HG03060 (cell line): ENCODE results near the gene WWTR1.

ENCODE experiments used
- ATAC-seq: cut with Tn5 transposase; IDR thresholded peaks from one replicate; pipeline ENCODE4 v1.9.1; 2021; ENCODE audit warnings: low read depth, moderate number of reproducible peaks; ENCODE audit not compliant: unreplicated experiment

Gene WWTR1

DNA sequence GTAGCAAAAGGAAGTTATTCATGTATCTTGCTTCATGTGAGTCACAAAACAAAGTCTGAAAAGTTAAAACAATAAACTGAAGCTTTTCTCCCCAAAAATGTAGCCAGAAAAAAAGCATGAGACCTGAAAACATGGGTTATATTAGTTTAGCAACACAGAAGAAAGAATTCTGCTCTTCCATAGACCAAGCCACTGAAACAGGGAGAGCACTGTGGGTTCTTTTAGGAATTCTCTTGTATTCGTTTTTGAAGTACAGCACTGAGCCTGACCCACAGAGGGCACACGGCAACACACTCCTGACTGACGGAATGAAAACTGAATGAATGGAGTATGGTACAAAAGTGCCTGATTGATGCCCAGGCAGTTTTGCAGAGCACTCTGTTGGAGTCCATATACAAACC lies 116.7 kb downstream of the WWTR1 start:
- ATAC-seq: no peak

DNA sequence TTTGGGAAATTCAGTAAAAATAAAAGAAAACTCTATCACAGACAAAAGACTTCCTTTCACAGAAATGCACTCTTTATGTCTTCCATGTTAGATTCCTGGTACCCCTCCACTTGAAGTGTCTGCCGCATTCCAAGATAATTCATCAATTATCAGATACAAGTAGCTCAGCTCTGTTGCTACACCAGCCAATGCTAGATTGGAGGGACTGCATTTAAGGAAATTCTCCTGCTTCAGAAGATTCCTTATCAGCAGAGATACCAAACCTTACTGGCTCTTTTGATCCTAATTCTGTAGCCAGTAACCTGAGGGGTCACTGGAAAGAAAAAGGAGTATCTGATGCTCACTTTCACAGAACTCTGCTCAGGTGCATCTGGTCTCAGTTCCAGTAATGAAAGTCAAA lies 119.5 kb downstream of the WWTR1 start:
- no peak for ATAC-seq

DNA sequence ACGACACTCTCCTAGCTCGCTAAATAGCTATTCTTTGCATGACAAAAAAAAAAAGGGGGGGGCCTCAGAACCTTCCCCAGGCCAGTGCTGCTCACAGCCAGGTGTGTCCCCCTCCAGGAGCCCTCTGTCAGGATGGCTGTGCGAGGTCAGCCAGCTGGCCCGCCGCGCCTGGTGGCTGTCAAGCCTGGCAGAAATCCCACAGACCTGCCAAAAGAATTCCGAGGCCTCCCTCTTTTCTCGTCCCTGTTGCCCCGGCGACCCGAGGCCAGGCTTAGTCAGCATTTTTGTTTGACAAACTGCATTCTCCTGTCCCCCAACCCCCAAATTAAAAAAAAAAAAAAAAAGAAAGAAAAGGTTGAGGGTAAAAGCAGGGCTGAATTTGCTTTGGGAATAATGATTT lies 121.4 kb downstream of the WWTR1 start:
- no peak for ATAC-seq

DNA sequence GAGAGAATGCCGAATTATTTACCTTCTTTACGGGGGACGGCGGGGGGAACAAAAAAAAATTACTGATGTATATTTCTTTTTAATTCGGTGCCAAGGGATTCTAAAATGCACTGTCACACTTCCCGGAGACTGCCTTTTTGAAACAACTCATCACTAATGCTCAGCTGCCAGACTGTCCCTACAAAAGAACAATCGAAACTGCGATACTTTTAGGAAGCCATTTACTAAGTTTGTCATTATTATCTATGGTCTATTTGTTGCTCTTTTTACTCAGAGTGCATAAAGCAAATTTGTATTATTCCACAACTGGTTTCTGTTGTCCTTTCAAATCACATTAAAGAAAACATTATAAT lies 122.5 kb downstream of the WWTR1 start:
- ATAC-seq: no peak

DNA sequence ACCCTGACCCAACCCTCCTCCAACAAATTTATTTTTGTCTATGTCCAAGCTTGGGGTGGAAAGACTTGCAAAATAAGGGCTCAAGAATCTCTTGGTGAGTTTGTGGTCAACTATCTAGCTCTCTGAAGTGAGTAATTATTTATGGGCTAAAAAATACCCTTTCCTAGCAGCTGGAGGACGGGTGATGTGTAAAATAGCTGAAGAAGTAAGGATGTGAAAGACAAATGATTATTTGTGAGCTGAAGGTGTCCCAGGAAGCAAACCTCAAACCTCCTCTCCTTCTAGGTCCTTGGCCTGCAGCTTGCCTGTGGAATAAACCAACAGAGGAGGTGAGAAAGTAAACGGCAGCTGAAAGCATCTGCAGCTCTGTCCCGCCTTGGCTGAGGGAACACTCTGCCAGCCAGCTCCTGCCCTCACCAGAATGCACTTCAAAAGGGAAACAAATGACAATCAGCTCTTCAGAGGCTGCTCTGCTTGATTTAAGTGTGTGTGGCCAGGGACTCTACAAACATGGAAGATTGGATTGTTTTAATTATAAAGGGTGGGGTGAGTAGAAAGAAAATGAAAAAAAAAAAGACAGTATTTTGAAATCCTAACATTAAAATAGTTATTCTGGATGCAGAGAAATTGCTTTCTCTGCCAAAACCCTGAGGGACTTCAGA lies 123.0 kb downstream of the WWTR1 start:
- ATAC-seq: no peak

DNA sequence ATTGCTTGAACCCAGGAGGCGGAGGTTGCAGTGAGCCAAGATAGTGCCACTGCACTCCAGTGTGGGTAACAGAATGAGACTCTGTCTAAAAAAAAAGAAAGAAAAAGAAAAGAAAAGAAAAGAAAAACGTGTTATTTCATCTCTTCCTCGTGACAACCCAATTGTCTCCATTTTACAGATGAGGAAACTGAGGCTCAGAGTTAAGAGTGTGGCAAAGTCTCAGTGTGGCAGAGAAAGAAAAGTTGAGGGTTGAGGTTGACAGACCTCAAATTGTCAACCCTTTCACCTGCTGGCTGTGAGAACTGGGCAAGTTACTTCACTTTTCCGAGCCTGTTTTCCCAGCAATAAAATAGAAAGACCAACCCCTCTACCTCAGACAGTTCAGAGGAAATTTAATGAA lies 123.7 kb downstream of the WWTR1 start:
- ATAC-seq: no peak

DNA sequence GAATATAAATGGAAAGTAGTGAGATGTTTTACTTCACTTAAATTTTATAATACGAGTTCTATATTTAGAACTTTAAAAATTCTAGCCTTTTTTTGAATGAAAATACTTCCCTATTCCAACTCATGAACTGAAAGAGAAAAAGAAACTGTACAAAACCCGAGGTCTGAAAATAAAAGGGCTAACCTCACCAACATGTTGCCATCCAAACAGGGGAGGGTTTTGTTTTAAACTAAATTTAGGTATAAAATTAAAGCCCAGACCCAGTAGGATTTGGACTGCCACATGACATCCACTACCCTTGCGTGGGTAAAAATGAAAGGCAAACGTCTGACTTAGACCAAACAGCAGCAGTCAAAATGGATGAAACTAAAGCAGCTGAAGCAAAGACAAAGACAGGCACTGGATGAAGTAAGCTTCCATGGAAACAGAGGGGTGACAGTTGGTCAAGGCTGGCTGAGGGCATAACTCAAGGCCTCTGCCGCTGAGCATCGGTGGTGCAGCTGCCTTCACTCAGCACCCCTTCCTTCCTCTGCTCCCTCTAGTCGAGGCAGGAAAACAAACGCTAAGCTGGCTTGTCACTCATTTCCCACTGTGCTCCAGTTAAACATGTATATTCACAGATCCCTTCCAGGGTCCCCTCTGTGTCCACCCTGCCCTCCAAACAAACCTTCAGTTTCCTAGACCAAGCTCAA lies 125.2 kb downstream of the WWTR1 start:
- ATAC-seq: no peak

DNA sequence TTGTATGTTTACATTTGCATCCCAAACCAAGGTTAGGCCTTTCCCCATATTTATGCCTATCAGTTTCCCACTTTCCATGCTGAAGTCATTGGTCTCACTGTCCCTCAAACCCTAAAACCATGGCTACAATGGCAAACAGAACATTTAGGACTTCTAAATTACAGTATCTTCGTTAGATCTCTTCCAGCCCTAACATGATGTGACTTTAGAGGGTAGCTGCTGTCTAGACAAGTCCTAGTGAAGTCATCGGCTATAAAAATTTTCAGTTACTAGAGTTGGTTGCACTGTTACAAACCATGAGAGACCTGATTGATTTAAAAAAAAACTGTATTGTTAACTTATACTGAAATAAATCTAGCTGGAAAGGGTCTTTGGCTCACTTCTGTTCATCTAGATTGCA lies 128.7 kb downstream of the WWTR1 start:
- ATAC-seq: no peak

DNA sequence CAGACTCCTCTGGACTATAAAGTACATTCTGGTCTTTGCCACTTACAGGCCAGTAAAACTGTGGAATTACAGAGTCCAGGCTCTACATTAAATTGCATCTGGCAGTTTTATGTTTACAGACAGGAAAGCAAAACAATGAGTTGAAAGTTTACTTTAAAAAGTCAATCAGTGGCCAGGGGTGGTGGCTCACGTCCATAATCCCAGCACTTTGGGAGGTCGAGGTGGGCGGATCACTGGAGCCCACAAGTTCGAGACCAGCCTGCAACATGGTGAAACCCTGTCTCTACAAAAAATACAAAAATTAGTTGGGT lies 129.5 kb downstream of the WWTR1 start:
- no peak for ATAC-seq

DNA sequence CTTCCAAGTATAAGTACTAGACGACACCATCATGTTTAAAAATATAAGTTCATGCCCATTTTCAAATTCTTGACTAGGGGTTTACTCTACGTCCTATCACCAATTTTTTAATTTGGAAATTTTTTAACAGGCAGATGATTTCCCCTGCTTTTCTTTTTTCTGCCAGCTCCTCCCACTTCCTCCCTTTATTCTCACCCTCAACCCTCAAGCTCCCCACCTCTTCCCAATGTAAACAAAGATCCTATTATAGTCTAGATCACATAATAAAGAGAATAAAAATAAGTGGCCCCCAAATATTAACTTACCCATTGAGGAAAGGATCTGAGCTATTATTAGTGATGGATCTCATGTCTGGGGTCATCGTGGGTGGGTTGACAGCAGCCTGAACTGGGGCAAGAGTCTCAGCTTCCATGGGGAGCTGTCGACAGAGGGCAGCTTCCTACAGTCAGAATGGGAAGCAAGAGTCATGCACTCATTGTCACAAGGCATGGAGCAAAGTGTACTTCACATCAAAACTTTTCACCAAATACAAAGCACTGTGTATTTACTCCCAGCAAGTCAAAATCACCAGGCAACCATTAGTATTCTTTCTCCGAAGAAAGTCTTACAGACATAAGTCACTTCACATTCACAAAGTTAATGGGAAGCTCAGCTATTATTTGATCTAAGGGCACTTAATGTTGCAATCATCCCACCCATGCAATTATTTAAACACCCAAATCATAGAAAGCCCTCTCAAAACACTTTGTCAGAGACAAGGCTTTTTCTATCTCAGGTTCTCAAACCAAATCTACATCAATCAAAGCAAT lies 130.1 kb downstream of the WWTR1 start:
- ATAC-seq: no peak

DNA sequence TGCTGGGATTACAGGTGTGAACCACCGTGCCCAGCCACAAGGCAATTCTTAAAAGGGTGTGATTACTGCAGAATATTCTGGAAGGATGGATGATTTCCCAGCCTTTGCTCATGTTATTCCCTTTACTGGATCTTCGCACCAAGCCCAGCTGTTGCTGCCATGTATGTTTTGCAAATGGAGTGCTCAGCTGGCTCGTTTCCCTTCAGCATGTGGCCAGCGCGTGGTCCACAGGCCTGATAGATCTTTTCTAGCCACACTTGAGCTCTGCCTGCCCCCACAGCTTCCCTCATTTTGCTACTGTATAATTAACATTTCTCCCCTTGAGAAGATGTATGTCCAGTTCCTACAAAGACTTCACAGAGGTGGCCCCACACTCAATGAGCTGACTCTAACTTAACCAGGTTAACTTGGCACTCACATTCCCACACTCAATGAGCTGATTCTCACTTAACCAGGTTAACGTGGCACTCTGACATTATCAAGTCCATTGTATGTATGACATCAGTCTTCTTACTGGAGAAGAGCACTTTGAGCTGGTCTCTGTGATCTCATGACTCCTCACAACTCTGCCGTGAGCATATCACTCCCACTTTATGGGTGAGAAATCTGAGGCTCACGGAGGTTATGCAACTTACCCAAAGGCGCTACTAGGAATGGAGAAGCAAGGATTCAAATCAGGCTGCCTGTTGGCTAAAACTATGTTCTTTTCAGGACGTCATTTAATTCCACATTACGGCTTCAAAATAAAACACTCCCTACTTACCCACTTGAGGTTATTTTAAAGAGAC lies 134.1 kb downstream of the WWTR1 start:
- ATAC-seq: no peak

DNA sequence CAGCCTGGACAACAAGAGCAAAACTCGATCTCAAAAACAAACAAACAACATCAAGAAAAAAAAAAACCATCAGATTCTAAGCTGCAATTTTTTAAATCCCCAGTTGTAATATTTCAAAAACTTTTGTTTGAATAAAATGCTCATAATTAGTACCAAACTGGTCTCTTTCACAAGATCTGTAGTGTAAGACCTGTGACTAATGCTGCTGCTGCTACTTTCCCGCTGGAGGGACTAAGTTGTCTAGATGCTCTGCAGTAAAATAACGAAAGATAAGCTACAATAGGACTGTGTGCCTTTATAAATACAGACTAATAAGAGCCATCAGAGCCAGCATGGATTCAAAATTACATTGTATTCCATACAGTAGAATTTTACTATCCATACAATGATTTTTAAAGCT lies 137.9 kb downstream of the WWTR1 start:
- ATAC-seq: no peak

DNA sequence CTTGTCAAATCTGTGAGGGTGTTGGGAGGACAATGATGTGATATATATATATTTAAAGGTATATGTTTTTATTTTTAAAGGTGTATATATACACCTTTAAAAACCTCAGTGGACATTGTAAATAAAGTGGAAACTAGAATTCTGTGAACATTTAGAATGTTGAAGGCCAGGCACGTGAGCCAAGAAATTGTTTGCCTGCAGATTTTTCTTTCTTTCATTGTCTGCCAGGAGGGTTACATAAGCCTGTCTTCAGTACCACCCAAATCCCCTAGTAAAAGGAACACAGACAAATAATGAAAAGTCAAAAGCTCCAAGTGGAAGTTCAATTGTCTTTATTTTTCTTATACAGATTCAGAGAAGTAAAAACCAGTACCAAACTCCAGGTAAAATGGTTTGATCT lies 140.9 kb downstream of the WWTR1 start:
- ATAC-seq: no peak

DNA sequence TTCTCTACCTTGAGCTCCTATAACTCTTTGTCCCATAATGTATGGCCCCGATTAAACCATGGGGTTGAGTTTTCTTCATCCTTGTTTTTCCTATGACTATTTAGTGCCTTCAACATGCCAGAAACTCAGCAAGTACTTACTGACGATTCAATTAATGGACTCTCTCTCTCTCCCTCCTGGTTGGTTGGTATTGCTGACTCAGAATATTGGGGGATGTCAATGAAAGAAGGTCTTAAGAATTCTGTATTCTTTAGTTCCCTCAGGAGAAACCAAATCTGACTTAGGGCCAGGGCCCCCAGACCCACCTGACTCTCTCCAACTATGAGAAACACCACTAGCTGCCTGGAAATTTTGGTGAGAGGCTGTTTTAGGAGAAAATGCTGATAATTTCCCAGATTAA lies 142.6 kb downstream of the WWTR1 start:
- no peak for ATAC-seq

DNA sequence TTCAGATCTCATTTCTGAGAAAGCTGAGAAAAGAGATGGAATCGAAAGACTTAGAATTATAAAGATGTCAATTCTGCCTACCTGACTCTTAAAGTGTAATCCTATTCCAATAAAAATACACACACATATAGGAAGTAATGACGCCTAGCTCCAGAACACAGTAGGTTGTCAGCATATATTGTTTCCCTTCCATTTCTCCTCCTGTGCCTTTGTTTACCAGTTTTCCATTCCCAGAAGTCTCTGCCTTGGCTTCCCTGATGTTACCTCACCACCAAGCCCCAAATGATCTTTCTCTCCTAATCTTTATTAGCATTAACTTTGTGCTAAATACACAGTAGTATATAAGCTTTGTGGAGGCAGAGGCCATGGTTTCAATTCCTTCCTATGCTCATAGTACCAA lies 143.4 kb downstream of the WWTR1 start:
- no peak for ATAC-seq

DNA sequence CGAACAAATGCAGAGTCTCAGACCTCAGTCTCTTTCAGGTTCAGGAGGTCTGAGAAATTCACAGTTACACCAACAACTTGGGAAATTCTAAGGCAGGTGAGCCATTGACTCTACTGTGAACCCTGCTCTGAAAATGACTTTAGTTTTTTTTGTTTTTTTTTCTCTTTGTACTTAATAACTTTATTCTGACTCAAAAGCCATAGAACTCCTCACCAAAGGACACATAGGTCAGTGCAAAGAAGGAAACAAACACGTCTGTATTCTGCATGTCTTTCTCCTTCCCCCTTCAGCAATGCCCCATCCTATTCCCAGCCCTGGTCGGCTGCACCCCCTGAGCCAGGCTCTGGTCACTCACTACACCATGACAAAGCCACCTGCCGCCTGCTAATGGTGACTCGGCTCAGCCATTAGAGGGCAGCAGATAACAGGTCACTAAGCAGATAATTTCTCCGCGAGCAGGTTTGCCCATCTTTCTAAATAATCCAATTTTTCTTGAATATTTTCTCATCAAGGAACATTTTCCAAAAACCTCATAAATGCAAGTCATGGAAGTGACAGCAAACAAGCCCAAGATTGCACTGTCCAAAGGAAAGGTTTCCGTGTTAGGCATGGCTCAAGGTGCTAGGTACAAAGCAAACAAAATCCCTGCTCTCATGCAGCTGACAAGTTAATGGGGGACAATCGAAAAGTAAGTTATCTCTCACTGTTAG lies 145.6 kb downstream of the WWTR1 start:
- no peak for ATAC-seq

DNA sequence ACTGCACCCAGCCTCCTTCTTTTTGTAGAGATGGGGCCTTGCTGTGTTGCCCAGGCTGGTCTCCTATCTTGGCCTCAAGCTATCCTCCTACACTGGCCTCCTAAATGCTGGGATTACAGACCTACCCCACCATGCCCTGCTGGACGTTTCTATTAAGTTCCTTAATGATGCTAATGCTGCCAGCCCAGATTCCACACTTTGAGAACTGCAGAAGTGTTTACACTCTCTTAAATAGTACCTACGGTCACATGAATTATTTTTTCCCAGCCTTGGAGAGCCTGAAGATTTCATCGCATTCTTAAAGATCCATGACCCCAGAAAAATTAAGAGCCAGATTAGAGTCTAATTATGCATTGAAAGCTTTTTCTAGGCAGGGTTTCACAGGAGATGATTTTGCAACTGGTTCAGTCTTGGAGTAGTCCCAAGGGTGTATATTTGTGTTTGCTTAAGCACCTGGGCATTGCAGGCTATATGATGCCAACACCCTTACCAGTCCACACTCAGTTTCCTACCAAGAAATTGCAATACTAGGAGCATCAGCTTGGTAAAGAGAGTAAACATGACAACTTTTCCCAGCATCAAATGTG lies 146.7 kb downstream of the WWTR1 start:
- ATAC-seq: no peak

DNA sequence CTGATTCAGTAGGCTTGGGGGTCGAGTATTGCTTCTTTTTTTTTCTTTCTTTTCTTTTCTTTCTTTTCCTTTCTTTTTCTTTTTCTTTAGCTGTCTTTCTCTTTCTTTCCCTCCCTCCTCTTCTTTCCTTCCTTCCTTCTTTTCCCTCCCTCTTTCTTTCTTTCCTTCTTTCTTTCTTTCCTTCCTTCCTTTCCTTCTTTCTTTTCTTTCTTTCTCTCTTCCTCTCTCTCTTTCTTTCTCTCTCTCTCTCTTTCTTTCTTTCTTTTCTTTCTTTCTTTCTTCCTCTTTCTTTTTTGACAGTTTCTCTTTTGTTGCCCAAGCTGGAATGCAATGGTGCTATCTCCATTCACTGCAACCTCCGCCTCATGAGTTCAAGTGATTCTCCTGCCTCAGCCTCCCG lies 147.3 kb downstream of the WWTR1 start:
- ATAC-seq: no peak

DNA sequence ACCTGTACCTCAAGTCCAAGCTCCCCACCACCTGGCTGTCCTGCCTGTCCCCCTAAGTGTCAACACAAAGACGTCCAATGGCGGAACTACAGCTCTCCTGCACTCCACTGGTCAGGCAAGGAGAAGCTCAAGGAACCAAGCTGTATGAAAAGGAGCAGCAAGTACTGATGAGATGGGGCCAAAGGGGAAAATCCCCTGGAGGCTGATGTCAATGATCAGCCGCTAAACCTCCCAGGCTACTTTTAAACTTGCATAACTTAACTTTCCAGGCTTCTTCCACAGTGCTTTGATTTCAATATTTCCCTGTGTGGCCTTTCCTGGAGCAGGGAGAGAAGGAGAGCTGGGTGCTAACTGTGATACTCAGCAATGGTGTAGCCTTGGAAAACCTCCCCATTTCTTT lies 148.3 kb downstream of the WWTR1 start:
- ATAC-seq: no peak
